Spleen (tissue), 11 donors: ENCODE measurements around the gene C2orf49. TPM values are rescaled to one million over a fixed set of nuclear protein-coding genes. Genes with fewer than 3 reads are reported as not detected.

Source experiments
- DNase-seq: peaks from one replicate; pipeline ENCODE4 v3.0.0-alpha.2; 2020
- H3K27ac ChIP-seq, 8 donors: fragments of 200-600 bp; sonication (generic) in 7 of 8; 1 replicate in 4 of 8; 2 replicates in 4 of 8; pipeline versions ENCODE4 v1.5.0 to v1.8.0; 2016 to 2021; ENCODE audit warnings: inconsistent platforms in 4 of 8, mild to moderate bottlenecking in 4 of 8, moderate library complexity in 1 of 8
- H3K27me3 ChIP-seq, 7 donors: fragments of 200-600 bp; sonication (generic) in 6 of 7; replicated peaks in 1 of 7; 1 replicate in 4 of 7; 2 replicates in 3 of 7; pipeline versions ENCODE4 v1.5.0 to v1.8.0; 2016 to 2021; ENCODE audit warnings: inconsistent platforms in 3 of 7, mild to moderate bottlenecking in 1 of 7
- H3K36me3 ChIP-seq, 6 donors: fragments of 200-600 bp; sonication (generic) in 5 of 6; 1 replicate in 4 of 6; 2 replicates in 2 of 6; pipeline versions ENCODE4 v1.5.0 to v1.8.0; 2016 to 2021; ENCODE audit warnings: inconsistent platforms in 2 of 6
- H3K4me1 ChIP-seq, 6 donors: fragments of 200-600 bp; sonication (generic) in 5 of 6; 1 replicate in 3 of 6; 2 replicates in 3 of 6; pipeline versions ENCODE4 v1.5.0 to v1.8.0; 2016 to 2021; ENCODE audit warnings: inconsistent platforms in 3 of 6
- H3K4me3 ChIP-seq, 8 donors: fragments of 200-600 bp; sonication (generic) in 7 of 8; 1 replicate in 4 of 8; 2 replicates in 4 of 8; pipeline versions ENCODE4 v1.5.0 to v1.8.0; 2016 to 2021; ENCODE audit warnings: inconsistent platforms in 4 of 8, mild to moderate bottlenecking in 4 of 8, moderate library complexity in 2 of 8
- H3K9me3 ChIP-seq, 8 donors: fragments of 200-600 bp; sonication (generic) in 7 of 8; 1 replicate in 4 of 8; 2 replicates in 4 of 8; pipeline versions ENCODE4 v1.5.0 to v1.8.0; 2016 to 2021; ENCODE audit warnings: inconsistent platforms in 4 of 8
- POLR2A ChIP-seq, 3 donors: fragments of 450-650 bp; IDR thresholded peaks; one replicate each; pipeline ENCODE4 v1.5.1; 2017; ENCODE audit warnings: antibody characterized with exemption in 3 of 3, mild to moderate bottlenecking in 1 of 3
- POLR2AphosphoS5 ChIP-seq, 3 donors: sonication (generic); formaldehyde crosslinking; IDR thresholded peaks; one replicate each; pipeline ENCODE4 v1.5.1; 2017; ENCODE audit warnings: antibody characterized with exemption in 3 of 3
- WGBS, 5 donors: extraction: QIAGEN DNeasy Blood & Tissue Kit in 3 of 5; methylation state at CpG; one replicate each; pipeline versions ENCODE4 v1.1.5 to v1.1.7; 2013 to 2018; 5-methylcytosine and 5-hydroxymethylcytosine counted together
- intact Hi-C: fragments of 100-400 bp; cut with DNase I; formaldehyde crosslinking; loops from one replicate; pipeline ENCODE4 v1.15.0; 2023; ENCODE audit warnings: low total_unique reads
- polyA plus RNA-seq, 3 donors: library from polyadenylated mRNA; stranded (reverse); fragments of 200-250 nt; gene quantifications; one replicate each; pipeline ENCODE4 v1.2.1, GENCODE V29; 2013
- total RNA-seq, 7 donors: library from RNA; depleted of rRNA in 3 of 7; stranded (reverse); fragments of >200 nt in 3 of 7; fragmentation: NEBNext Ultra II Directional in 4 of 7; extraction: Animal tissue kit (Norgen Biotek cat#: 25700) in 4 of 7; gene quantifications; one replicate each; pipeline versions ENCODE4 v1.1.0 to v1.2.1, GENCODE V29; 2016 to 2021
- TF ChIP-seq, protein P1 (sequence below), 11 experiments: fragments of 200-600 bp in 7 of 11; fragments of 450-650 bp in 4 of 11; sonication (generic) in 4 of 11; IDR thresholded peaks in 8 of 11; conservative IDR thresholded peaks in 3 of 11; 1 replicate in 7 of 11; 2 replicates in 4 of 11; pipeline versions ENCODE4 v1.4.0 to v1.8.0; 2016 to 2021; ENCODE audit warnings: antibody characterized with exemption in 11 of 11, inconsistent platforms in 4 of 11, mild to moderate bottlenecking in 1 of 11
- donor health status: healthy with polysubstance abuse.
- donor health status: DM: no; HTN: no; CAD: no; lungs with moderate emphysema.
- donor health status: DM: no; HTN: no; CAD: no.
- donor health status: Bipolar disorder and iron deficiency.
- donor health status: healthy.
- donor health status: DM: no; HTN: no; CAD: no.
- donor health status: DM: yes; HTN: yes; CAD: no.

Gene C2orf49
- total and polyA plus RNA-seq, 10 donors = 4.3 to 33.7 (median 17.2) TPM

GRCh38 chr2:105329561-105330495, 7.5 kb upstream of the C2orf49 start, which contains the start of gene TGFBRAP1:
Gene TGFBRAP1 (minus strand): TSS chr2:105329735. CDS start chr2:105308301, 21,434 bp downstream.
- intact Hi-C loops = no loop called here
- Histone ChIP-seq H3K36me3 (peaks cover 0 to 18% (median 0%) of the 10 kb centered on the region in 6 donors), H3K4me3 (peak within 1 kb of the TSS; percentile 39 to 88 (median 62)), H3K27ac (peak within 1 kb of the TSS; percentile 81 to 93 (median 90)), H3K27me3 (no peaks in the 10 kb centered on the region), H3K9me3 (no peaks in the 10 kb centered on the region), H3K4me1 (peaks cover 6 to 56% (median 37%) of the 10 kb centered on the region in 6 donors)
- DNase-seq = peak; percentile 92
- no peak for TF ChIP-seq POLR2A (IDR thresholded peaks at IDR 0.05)
- peak in 2 of 3 donors; percentile 35 to 65 for TF ChIP-seq POLR2AphosphoS5 (IDR thresholded peaks at IDR 0.05)
- TF ChIP-seq, protein P1, sequence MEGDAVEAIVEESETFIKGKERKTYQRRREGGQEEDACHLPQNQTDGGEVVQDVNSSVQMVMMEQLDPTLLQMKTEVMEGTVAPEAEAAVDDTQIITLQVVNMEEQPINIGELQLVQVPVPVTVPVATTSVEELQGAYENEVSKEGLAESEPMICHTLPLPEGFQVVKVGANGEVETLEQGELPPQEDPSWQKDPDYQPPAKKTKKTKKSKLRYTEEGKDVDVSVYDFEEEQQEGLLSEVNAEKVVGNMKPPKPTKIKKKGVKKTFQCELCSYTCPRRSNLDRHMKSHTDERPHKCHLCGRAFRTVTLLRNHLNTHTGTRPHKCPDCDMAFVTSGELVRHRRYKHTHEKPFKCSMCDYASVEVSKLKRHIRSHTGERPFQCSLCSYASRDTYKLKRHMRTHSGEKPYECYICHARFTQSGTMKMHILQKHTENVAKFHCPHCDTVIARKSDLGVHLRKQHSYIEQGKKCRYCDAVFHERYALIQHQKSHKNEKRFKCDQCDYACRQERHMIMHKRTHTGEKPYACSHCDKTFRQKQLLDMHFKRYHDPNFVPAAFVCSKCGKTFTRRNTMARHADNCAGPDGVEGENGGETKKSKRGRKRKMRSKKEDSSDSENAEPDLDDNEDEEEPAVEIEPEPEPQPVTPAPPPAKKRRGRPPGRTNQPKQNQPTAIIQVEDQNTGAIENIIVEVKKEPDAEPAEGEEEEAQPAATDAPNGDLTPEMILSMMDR (IDR thresholded peaks at IDR 0.05 in 8 of 11, conservative IDR thresholded peaks at IDR 0.05 in 3 of 11) = no peak
- 2 to 15% (median 2%) methylated on average over 16 to 101 of the region's 101 CpGs for WGBS, 5 donors

GRCh38 chr2:105330681-105331375, 6.5 kb upstream of the C2orf49 start:
- Histone ChIP-seq H3K27me3 (no peaks in the 10 kb centered on the region), H3K9me3 (no peaks in the 10 kb centered on the region), H3K36me3 (peaks cover 0 to 11% (median 0%) of the 10 kb centered on the region in 6 donors), H3K4me1 (peaks cover 6 to 52% (median 30%) of the 10 kb centered on the region in 6 donors), H3K4me3 (peak overlapping the region in 1 of 8 donors; percentile 74), H3K27ac (peak overlapping the region in 4 of 8 donors; percentile 90 to 93 (median 92))
- intact Hi-C loops = no loop called here
- TF ChIP-seq POLR2AphosphoS5 (IDR thresholded peaks at IDR 0.05) = no peak
- TF ChIP-seq POLR2A (IDR thresholded peaks at IDR 0.05) = no peak
- TF ChIP-seq, protein P1 (IDR thresholded peaks at IDR 0.05 in 8 of 11, conservative IDR thresholded peaks at IDR 0.05 in 3 of 11) = no peak
- WGBS, 5 donors = 83 to 96% (median 94%) methylated on average over 4 of the region's 4 CpGs
- no peak for DNase-seq

DNA sequence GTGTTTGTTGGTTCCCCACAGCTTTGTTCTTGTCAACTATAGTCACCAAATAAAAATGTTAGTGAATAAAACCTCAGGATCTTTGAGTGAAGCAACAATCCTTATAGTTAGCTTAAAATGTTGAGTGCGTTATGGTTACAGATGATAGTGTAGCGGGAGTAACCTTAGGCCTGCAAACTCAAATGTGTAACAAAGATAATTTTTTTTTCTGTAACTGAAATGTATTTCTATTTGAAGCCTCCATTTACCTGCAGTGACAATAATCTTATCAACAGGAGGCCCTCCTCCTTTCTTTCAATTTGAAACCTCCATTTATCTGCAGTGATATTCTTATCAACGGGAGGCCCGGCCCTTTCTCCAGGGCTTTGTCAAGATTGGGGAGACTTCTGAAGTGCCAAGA, 3.1 kb upstream of the C2orf49 start:
- Histone ChIP-seq H3K27me3 (no peaks in the 10 kb centered on the region), H3K36me3 (peaks cover 0 to 12% (median 0%) of the 10 kb centered on the region in 6 donors), H3K27ac (no peak overlapping the region), H3K9me3 (no peaks in the 10 kb centered on the region), H3K4me1 (peaks cover 18 to 46% (median 34%) of the 10 kb centered on the region in 6 donors), H3K4me3 (no peak overlapping the region)
- intact Hi-C loops = no loop called here
- no peak for DNase-seq
- no peak for TF ChIP-seq POLR2A (IDR thresholded peaks at IDR 0.05)
- TF ChIP-seq, protein P1 (IDR thresholded peaks at IDR 0.05 in 8 of 11, conservative IDR thresholded peaks at IDR 0.05 in 3 of 11) = no peak
- no peak for TF ChIP-seq POLR2AphosphoS5 (IDR thresholded peaks at IDR 0.05)
- 90 to 100% (median 94%) methylated on average over 4 of the region's 4 CpGs for WGBS, 5 donors
